HG02943 (cell line): ENCODE measurements around the gene SH3RF3.

Experiments used
- ATAC-seq: cut with Tn5 transposase; IDR thresholded peaks from one replicate; pipeline ENCODE4 v1.9.1; 2021; ENCODE audit warnings: mild to moderate bottlenecking, low read depth, moderate library complexity; ENCODE audit not compliant: unreplicated experiment

The SH3RF3 gene

GRCh38 chr2:109474319-109474825 is 345.4 kb downstream of the SH3RF3 start:
- ATAC-seq, result no peak

GRCh38 chr2:109475531-109476210 is 346.7 kb downstream of the SH3RF3 start:
- no peak for ATAC-seq

DNA sequence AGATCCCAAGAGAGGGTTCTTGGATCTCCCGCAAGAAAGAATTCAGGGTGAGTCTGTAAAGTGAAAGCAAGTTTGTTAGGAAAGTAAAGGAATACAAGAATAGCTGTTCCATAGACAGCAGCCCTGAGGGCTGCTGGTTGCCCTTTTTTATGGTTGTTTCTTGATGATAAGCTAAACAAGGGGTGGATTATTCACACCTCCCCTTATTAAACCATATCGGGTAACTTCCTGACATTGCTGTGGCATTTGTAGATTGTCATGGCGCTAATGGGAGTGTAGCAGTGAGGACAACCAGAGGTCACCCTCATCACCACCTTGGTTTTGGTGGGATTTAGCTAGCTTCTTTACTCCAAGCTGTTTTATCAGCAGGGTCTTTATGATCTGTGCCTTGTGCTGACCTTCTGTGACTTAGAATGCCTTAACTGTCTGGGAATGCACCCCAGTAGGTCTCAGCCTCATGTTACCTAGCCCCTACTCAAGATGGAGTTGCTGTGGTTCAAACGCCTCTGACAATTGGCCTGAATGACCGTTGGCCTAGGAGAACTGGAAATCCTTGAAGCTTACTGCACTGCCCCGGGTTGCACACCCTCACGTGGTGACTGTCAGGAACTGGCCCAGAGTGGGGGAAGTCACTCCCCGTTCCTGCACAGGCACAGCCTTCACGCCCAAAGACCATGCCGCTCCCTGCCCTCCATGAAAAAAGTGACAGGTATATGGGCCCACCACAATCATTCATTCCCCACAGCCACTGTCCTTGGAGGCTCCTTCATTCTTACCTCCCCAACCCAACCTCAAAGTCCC is 347.8 kb downstream of the SH3RF3 start:
- no peak for ATAC-seq

DNA sequence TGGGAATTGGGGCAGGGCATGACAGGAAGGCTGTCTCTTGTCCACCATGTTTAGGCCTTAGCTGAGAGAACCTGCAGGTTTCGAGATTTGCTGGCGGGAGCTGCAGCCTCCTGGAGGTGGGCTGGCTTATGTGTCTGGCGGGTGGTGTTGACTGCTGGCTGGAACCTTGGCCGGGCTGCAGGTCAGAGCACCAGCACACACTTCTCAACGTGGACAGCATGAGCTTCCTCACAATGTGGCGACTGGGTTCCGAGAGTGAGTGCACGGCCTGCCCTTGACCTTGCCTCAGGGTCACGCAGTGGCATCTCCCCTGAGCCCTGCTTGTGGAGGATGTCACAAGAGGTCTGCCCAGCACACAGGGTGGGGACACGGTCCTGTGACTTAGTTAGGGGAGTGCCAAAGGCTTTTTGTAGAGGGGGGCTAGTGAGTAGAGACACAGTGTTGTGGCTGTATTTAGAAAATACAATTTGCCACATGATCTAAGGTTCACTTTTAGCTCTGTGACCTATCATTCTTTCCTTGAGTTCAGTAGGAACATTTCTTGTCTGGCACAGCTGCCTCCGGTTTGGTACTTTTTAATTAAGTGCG is 350.0 kb downstream of the SH3RF3 start:
- ATAC-seq, result no peak

- no peak for ATAC-seq
Observed at GRCh38 chr2:109479804-109480203, 350.8 kb downstream of the SH3RF3 start.

DNA sequence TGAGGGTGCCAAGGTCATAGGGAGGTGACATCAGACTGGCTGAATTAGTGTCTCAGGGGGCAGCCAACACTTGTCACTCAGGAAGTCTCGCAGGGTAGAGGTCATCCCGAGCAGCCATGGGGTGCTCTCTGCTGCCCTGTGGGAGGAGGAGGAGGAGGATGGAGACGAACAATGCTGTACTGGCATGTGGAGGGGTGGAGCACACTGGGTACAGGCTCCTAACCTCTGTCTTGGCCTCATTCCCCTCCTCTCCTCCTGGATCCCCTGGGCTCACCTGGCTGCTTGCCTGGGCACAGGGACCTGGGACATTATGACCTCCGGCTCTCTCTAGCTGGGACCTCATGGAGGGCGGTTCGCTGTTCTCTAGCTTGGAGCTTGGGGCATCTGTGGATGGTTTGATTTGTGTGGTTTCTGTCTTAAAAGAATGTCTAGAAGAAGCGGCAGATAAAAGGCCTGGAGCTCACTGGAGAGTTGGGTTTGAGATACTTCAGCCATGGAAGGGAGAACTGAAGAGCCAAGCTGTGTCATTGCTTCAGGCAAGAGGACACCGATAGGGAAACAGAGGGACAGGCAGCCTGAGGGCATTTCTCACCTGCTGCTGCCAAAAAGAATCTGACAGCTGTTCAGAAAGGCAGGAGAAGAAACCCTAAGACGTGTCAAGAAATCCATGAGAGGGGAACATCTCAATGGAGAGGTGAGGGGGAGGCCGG is 351.6 kb downstream of the SH3RF3 start:
- ATAC-seq, result no peak

GRCh38 chr2:109481196-109481555 is 352.2 kb downstream of the SH3RF3 start:
- no peak for ATAC-seq

GRCh38 chr2:109481599-109481998 is 352.6 kb downstream of the SH3RF3 start:
- ATAC-seq, result no peak

DNA sequence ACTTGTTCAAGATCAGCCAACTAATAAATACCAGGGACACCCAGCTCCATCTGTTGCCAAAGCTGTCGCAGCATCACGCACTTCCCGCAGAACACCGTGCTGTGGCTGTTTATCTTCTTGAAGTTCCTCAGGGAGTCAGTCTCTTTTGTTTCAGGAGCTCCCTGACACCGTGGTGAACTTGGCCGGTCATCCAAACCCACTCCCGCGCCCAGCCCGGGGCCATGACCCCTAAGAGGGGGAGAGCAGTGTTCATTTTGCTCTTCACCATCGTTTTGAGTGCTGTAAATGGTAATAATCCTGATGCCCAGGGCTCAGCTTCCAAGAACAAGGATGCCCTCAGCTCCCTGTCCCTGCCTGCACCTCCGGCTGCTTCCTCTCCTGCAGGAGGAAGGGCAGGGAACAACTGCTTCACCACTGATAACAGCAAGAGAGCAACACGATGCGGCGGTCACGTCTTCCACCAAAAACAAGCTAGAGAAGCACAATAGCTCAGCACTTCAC is 353.4 kb downstream of the SH3RF3 start:
- ATAC-seq, result no peak

- ATAC-seq, result no peak
Observed at GRCh38 chr2:109486711-109487535, 357.9 kb downstream of the SH3RF3 start.

DNA sequence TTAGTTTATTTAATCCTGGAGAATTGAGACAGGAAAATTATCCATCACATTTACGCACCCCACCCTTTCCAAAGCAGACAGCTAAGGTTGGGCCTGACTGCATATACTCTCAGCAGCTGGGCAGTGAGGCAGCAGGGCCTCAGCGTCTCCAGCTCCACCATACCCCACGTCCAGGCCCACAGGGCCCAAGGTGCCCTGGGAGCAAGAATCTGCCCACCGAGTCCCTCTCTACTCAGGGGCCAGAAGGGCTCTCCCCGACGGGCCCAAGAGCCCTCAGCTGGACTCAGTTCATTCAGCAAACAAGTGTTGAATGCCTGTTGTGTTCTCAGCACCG is 358.5 kb downstream of the SH3RF3 start:
- ATAC-seq, result no peak

GRCh38 chr2:109487871-109488655 is 359.1 kb downstream of the SH3RF3 start:
- ATAC-seq, result no peak

DNA sequence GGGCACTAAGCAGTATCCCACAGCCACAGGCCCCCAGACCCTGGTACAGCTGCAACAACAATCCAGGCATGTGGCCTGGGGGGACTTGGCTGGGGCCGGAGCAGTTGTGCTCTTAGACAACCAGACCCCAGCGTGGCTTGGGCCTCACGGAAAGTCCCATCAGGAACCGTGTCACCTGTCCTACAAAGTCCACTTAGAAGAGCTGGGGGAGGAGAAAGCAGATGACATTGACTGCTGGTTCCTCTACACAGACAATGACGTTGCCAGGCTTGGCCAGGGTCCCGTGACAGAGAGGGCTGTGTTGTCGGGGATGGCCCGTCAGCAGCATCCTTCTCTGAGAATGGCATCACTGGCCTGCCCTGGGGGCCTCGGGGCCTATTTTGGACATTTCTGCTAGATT is 360.3 kb downstream of the SH3RF3 start:
- no peak for ATAC-seq

DNA sequence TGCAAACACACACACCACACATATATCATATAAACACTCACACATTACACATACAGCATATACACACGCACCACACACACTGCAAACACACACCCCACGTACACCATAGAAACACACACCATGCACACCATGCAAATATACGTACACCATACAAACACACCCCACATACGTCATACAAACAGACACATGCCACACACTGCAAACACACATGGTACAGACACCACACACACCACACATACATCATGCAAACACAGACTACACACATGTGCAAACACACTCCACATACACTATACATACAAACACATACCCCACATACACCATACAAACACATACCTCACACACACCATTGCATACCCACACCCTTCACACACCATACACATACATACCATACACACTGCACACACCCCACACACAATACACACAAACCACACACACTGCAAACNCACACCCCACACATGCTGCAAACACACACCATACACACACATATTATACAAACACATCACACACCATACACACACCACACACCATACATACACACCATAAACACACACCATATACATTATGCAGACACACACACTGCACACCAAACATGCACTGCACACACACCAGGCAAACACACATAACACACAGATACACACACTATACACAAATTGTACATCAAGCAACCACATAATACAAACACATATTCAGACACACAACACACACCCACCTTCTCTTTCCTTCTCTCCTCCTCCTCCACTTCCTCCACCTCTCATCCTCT is 364.4 kb downstream of the SH3RF3 start:
- no peak for ATAC-seq

DNA sequence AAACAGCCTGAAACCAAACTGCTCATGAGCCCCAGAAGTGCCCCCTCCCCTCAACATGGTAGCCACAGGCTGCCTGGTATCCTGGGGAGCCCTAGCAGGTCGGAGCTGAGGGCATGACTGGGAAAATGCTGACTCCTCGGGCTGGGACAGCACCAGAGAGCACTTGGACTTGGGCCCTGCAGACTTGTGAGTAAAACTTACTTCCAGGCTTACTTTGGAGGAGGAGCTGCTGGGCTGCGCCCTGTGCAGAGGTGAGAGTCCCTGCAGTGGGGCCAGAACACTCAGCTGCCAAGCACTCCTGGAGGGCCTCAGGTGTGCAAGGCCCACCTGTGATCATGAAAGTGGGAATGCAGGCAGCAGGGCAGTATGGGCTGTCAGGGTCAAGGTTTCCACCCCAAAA is 365.3 kb downstream of the SH3RF3 start:
- no peak for ATAC-seq

DNA sequence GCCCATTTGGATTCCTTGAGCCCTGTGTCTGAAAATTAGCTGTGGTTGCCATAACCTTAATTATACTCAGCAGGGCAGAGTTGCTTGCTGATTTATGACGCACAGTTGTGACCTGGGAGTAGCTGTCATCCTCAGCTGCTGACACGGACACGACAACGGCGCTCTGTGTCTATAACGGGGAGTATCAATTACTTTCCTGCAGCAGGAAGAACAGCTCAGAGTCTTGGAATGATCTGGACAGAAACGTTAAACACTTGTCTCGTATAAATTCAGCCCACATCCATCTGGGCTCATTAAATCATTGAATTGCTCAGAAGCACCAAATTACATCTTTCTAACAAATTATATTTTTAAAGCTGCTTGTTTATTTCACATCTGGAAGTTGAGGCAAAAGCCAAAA is 368.5 kb downstream of the SH3RF3 start:
- no peak for ATAC-seq

GRCh38 chr2:109497911-109498870 is 369.2 kb downstream of the SH3RF3 start:
- ATAC-seq, result no peak
